ENCODE results near the gene MRPL42. TPM values are rescaled to one million over a fixed set of nuclear protein-coding genes. Genes with fewer than 3 reads are reported as not detected.

The MRPL42 gene
- total and polyA plus RNA-seq, 2 donors (not counting 1 experiment from before 2014, with no cell fraction given): 68.0 to 87.3 TPM

DNA sequence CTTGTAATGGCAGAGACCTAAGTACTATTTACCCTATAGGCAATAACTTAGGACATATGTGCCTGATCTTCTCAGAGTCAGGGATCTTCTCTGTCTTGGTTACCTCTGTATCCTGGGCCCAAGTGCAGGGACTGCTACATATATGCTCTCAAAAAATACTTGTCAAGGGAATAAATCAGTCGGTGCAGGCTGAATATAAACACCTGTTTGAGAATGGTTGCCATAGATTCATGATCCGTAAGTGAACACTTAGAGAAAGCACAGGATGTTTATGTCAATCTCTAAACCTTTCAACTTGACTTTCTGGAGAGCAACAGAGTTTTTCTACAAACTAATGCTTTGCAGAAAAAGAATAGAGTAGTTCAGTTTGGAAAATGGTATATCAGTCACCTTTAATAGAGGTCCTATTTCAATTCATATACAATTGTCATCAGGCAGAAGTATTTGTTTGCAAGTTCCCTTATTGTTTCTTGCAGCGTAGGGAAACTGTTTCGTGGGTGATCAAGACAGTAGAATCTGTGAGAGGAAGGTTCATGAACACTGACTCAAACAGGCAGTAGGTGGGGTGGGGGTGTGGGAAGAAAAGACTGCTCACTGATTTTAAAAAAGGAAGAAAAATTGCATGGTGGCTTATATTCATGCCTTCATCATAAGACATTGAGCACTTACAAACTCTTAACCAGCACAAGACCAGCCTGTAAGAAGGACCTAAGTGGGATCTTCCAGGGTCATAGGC is 19.6 kb upstream of the MRPL42 start:
- H3K4me1 ChIP-seq (ENCODE audit: control insufficient read depth, extremely low read depth, insufficient read depth, low read length): no peaks in the 10 kb centered on the region
- H3K27ac ChIP-seq (ENCODE audit: insufficient read depth, low read length): no peak overlapping the region
- no peak overlapping the region for H3K9ac ChIP-seq (ENCODE audit: insufficient read depth, low read length)
- no peak overlapping the region for H3K4me2 ChIP-seq (ENCODE audit: extremely low read depth, insufficient read depth, low read length)
- no peak overlapping the region for H2AFZ ChIP-seq (ENCODE audit: low read length)
- TF ChIP-seq EZH2 (IDR thresholded peaks at IDR 0.05; ENCODE audit: low read length, missing control alignments): no peak
- TF ChIP-seq, protein P1, sequence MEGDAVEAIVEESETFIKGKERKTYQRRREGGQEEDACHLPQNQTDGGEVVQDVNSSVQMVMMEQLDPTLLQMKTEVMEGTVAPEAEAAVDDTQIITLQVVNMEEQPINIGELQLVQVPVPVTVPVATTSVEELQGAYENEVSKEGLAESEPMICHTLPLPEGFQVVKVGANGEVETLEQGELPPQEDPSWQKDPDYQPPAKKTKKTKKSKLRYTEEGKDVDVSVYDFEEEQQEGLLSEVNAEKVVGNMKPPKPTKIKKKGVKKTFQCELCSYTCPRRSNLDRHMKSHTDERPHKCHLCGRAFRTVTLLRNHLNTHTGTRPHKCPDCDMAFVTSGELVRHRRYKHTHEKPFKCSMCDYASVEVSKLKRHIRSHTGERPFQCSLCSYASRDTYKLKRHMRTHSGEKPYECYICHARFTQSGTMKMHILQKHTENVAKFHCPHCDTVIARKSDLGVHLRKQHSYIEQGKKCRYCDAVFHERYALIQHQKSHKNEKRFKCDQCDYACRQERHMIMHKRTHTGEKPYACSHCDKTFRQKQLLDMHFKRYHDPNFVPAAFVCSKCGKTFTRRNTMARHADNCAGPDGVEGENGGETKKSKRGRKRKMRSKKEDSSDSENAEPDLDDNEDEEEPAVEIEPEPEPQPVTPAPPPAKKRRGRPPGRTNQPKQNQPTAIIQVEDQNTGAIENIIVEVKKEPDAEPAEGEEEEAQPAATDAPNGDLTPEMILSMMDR (conservative IDR thresholded peaks at IDR 0.05 in 1 of 2, IDR thresholded peaks at IDR 0.05 in 1 of 2; ENCODE audit: low read depth in 1 of 2, low read length in 2 of 2): no peak
- H3K9me3 ChIP-seq (ENCODE audit: control insufficient read depth, insufficient read depth, low read depth, low read length): no peaks in the 10 kb centered on the region
- no peak for DNase-seq (ENCODE audit: low read depth in 2 of 2)
- H3K4me3 ChIP-seq (replicated peaks in 1 of 4; ENCODE audit: control extremely low read depth in 1 of 4, insufficient read depth in 1 of 4, low read depth in 3 of 4, low read length in 4 of 4): no peak overlapping the region
- H4K20me1 ChIP-seq (ENCODE audit: control insufficient read depth, extremely low read depth, insufficient read depth, low read length): no peaks in the 10 kb centered on the region
- no peaks in the 10 kb centered on the region for H3K27me3 ChIP-seq (ENCODE audit: control insufficient read depth, insufficient read depth, low read length)
- H3K79me2 ChIP-seq (ENCODE audit: control insufficient read depth, insufficient read depth, low read length): no peaks in the 10 kb centered on the region
- no peaks in the 10 kb centered on the region for H3K36me3 ChIP-seq (ENCODE audit: control insufficient read depth, insufficient read depth, low read length)

DNA sequence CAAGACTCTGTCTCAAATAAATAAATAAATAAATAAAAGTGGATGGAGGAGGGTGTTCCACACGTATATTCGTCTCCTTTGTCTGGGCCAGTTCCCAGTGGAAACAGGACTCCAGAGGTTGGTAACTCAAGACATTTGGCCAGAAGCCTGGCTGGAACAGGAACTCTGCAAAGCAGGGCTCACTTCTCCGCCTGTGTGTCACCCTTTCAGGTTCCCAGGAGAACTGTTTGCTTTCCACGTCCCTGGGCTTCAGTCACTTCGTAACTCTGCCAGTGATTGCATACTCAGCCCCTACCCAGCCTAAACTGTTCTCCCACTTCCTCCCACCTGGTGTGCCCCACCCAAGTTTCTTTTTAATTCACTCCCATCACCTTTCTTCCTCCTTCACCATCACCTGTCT is 18.5 kb upstream of the MRPL42 start:
- no peak overlapping the region for H3K27ac ChIP-seq (ENCODE audit: insufficient read depth, low read length)
- H3K4me1 ChIP-seq (ENCODE audit: control insufficient read depth, extremely low read depth, insufficient read depth, low read length): no peaks in the 10 kb centered on the region
- H3K36me3 ChIP-seq (ENCODE audit: control insufficient read depth, insufficient read depth, low read length): no peaks in the 10 kb centered on the region
- no peaks in the 10 kb centered on the region for H3K27me3 ChIP-seq (ENCODE audit: control insufficient read depth, insufficient read depth, low read length)
- no peaks in the 10 kb centered on the region for H4K20me1 ChIP-seq (ENCODE audit: control insufficient read depth, extremely low read depth, insufficient read depth, low read length)
- H3K9ac ChIP-seq (ENCODE audit: insufficient read depth, low read length): no peak overlapping the region
- H3K79me2 ChIP-seq (ENCODE audit: control insufficient read depth, insufficient read depth, low read length): no peaks in the 10 kb centered on the region
- H2AFZ ChIP-seq (ENCODE audit: low read length): no peak overlapping the region
- H3K9me3 ChIP-seq (ENCODE audit: control insufficient read depth, insufficient read depth, low read depth, low read length): no peaks in the 10 kb centered on the region
- no peak for TF ChIP-seq EZH2 (IDR thresholded peaks at IDR 0.05; ENCODE audit: low read length, missing control alignments)
- TF ChIP-seq, protein P1 (conservative IDR thresholded peaks at IDR 0.05 in 1 of 2, IDR thresholded peaks at IDR 0.05 in 1 of 2; ENCODE audit: low read depth in 1 of 2, low read length in 2 of 2): no peak
- no peak for DNase-seq (ENCODE audit: low read depth in 2 of 2)
- H3K4me2 ChIP-seq (ENCODE audit: extremely low read depth, insufficient read depth, low read length): no peak overlapping the region
- H3K4me3 ChIP-seq (replicated peaks in 1 of 4; ENCODE audit: control extremely low read depth in 1 of 4, insufficient read depth in 1 of 4, low read depth in 3 of 4, low read length in 4 of 4): no peak overlapping the region

DNA sequence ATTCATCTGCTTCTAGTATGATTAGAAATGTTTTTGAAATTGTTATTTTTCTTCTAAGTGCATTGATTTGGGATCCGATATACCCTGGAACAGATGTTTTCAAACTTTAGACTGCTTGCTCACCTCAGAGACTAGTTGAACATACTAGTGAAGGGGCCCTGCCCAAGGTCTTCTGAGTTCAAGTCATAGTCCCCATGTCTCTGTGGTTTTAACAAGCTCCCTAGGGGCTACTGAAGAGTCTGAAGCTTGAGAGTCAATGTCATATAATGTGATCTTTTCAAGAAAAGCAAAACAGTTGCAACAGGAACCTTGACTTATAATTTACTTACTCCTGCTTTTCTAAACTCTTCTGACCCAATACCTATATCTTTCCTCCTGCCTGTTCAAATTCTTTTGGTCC is 18.0 kb upstream of the MRPL42 start:
- no peaks in the 10 kb centered on the region for H3K36me3 ChIP-seq (ENCODE audit: control insufficient read depth, insufficient read depth, low read length)
- no peak overlapping the region for H3K4me3 ChIP-seq (replicated peaks in 1 of 4; ENCODE audit: control extremely low read depth in 1 of 4, insufficient read depth in 1 of 4, low read depth in 3 of 4, low read length in 4 of 4)
- no peaks in the 10 kb centered on the region for H3K27me3 ChIP-seq (ENCODE audit: control insufficient read depth, insufficient read depth, low read length)
- no peak overlapping the region for H3K9ac ChIP-seq (ENCODE audit: insufficient read depth, low read length)
- no peak overlapping the region for H2AFZ ChIP-seq (ENCODE audit: low read length)
- H3K4me1 ChIP-seq (ENCODE audit: control insufficient read depth, extremely low read depth, insufficient read depth, low read length): no peaks in the 10 kb centered on the region
- no peak overlapping the region for H3K4me2 ChIP-seq (ENCODE audit: extremely low read depth, insufficient read depth, low read length)
- no peak overlapping the region for H3K27ac ChIP-seq (ENCODE audit: insufficient read depth, low read length)
- H4K20me1 ChIP-seq (ENCODE audit: control insufficient read depth, extremely low read depth, insufficient read depth, low read length): no peaks in the 10 kb centered on the region
- DNase-seq (ENCODE audit: low read depth in 2 of 2): no peak
- no peaks in the 10 kb centered on the region for H3K79me2 ChIP-seq (ENCODE audit: control insufficient read depth, insufficient read depth, low read length)
- TF ChIP-seq, protein P1 (conservative IDR thresholded peaks at IDR 0.05 in 1 of 2, IDR thresholded peaks at IDR 0.05 in 1 of 2; ENCODE audit: low read depth in 1 of 2, low read length in 2 of 2): no peak
- no peak for TF ChIP-seq EZH2 (IDR thresholded peaks at IDR 0.05; ENCODE audit: low read length, missing control alignments)
- H3K9me3 ChIP-seq (ENCODE audit: control insufficient read depth, insufficient read depth, low read depth, low read length): no peaks in the 10 kb centered on the region

All from fibroblast of lung (primary cell).